ENCODE data around the gene FIBCD1.
"Not testable (repeated sequence)": the region's sequence is repeated elsewhere in the genome, so short reads cannot be mapped to it uniquely, and the experiment has no call there.

The FIBCD1 gene

DNA sequence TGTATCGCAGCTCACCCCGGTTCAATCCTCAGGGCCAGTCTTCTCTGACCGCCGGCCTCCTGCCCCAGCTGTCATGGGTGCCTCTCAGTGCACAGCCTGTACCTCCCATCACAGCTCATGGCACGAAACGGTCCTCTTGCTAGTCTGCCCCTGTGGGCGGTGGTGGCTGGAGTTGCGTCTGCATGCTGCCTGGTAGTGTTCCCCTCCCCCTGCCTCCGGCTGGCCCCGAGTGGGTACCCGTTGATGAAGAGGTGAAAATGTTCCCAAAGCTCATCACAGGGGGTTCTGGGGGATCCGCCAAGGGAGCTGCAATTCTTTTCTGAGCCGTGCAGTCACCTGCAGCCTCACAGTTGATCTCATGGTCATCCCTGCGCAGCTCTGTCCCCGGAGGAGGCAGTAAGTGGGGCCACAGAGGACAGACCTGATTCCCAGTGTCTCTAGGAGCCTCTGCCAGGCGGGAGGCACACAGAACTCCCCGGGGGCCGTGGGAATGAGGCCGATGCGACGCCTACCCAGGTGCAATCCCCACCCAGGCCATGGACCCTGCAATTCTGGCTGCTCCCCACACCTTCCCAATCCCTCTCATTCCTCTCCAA, 34.7 kb upstream of the FIBCD1 start:
- no peak for DNase-seq (ENCODE audit: low read depth in 2 of 2)

DNA sequence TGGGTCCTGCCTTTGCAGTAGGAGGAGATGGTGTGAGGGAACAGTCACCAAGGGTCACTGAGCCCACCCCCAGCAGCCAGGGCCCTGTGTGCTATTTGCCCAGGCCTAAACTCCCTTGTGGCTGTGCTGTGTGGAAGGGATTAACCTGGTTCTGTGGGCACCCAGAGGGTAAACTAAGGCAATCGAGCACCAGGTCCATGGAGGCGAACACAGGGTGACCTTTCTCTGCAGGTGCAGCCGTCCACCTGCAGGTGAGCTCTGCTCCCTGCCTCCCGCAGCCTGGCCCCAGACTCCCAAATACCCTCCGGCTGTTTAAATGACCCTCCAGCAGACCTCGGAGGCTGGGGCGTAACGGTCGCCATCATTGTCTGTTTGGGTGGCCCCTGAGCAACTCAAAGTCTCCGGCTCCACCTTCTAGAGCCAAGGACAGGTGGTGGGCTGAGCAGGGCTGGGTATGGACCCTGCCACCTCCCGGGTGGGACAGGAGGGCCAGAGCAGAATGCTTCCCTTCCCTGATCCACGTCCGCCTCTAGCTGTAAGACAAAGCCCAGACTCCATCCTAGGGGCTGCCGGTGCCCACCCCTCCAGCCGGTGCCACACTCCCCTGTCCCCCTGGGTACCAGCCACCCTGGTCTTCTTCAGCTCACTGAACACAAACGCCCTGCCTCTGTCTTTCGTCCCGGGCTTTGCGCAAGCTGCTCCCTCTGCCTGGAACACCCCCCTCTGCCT, 34.1 kb upstream of the FIBCD1 start:
- DNase-seq (ENCODE audit: low read depth in 2 of 2): no peak

DNA sequence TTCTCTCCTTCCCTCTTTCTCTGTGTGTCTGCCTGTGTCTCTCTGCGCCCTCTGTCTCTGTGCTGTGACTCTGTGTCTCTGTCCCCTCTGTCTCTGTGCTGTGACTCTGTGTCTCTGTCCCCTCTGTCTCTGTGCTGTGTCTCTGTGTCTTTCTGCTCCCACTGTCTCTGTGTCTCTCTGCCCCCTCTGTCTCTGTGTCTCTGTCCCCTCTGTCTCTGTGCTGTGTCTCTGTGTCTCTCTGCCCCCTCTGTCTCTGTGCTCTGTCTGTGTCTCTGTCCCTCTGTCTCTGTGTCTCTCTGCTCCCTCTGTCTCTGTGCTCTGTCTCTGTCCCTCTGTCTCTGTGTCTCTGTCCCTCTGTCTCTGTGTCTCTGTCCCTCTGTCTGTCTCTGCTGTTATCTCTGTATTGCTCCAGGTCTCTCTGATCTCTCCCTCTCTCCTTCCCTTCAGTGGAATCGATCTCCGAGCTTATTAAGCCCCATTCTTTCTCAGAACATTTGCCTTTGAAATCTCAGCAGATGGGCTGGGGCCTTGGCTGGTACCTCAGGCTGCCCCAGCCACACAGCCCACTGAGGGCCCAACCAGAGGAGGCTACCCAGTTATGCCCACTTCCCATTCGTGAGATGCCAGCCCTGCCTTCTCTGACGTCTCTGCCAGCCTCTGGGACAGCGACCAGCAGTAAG, 33.4 kb upstream of the FIBCD1 start:
- no peak for DNase-seq (ENCODE audit: low read depth in 2 of 2)

DNA sequence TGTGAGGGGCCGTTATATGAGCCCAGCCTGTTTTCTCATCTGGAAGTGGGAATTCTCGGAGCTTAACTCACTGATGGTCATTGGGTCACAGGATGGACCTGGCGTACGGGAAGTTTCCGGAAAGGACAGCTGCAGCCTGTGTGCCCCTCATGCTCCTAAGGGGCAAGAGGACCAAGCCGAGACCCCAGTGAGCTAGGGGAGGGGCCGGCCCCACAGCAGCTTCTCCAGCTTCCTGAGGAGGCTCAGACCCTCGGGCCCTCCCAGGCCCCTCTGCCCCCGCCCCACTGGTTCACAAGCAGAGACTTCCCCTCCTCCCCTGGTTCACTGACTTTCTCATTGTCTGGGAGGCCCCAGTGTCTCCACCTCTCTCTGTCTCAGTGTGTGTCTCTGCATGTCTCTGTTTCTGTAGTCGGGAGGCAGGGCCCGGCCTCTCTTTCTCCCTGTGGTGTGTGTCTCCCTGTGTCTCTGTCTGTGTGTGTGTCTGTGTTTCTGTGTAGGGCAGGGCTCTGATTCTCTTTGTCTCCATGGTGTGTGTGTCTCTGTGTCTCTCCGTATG, 32.3 kb upstream of the FIBCD1 start:
- DNase-seq (ENCODE audit: low read depth in 2 of 2): no peak

DNA sequence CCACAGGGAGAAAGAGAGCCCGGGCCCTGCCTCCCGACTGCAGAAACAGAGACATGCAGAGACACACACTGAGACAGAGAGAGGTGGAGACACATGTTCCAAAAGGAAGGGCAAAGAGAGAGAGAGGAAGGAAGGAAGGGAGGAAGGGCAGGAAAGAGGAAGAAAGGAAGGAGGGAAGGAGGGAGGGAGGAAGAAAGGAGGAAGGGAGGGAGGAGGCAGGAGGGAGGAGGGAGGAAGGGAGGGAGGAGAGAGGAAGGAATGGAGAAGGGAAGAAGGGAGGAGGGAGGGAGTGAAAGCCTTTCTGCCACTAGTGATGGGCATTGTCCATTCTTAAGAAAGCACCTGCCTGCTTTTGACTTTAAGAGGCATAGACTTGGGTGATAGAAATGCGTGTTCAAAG, 31.8 kb upstream of the FIBCD1 start:
- DNase-seq (ENCODE audit: low read depth in 2 of 2): no peak

DNA sequence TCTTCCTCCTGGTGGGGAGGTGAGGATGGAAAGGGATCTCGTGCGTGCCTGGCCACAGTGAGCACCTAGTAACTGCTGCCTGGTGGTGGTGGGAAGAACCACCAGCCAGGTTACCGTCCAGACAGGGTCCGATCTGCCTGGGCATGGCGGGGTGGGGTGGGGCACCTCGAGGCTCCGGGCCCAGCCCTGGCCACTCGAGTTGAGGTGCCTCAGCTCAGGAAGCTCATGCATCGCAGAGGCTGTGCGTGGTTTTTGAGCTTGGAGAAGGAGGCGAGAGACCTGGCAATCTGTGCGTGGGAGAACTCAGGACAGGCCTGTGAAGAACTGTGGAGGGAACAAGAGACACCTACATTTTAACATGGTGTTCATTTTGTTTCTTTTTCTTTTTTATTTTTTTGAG, 31.0 kb upstream of the FIBCD1 start:
- no peak for DNase-seq (ENCODE audit: low read depth in 2 of 2)

DNA sequence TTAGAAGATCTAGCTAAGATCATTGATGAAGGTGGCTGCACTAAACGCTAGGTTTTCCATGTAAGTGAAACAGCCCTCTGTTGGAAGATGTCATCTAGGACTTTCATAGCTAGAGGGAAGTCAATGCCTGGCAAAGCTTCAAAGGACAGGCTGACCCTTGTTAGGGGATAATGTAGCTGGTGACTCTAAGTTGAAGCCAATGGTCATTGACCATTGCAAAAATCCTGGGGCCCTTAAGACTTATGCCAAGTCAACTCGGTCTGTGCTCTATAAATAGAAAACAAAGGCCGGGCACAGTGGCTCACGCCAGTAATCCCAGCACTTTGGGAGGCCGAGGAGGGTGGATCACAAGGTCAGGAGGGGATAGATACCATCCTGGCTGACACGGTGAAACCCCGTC, 26.6 kb upstream of the FIBCD1 start:
- no peak for DNase-seq (ENCODE audit: low read depth in 2 of 2)

DNA sequence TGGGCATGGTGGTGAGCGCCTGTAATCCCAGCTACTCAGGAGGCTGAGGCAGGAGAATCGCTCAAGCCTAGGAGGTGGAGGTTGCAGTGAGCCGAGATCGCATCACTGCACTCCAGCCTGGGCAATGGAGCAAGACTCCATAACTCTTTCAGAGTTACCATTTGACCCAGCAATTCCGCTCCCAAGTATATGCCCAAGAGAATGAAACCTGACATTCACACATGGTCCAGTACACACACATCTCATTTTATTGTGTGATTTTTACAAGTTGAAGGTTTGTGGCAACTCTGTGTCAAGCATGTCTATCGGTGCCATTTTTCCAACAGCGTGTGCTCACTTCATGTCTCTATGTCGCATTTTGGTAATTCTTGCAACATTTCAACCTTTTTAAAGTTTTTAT, 24.9 kb upstream of the FIBCD1 start:
- DNase-seq (ENCODE audit: low read depth in 2 of 2): no peak

DNA sequence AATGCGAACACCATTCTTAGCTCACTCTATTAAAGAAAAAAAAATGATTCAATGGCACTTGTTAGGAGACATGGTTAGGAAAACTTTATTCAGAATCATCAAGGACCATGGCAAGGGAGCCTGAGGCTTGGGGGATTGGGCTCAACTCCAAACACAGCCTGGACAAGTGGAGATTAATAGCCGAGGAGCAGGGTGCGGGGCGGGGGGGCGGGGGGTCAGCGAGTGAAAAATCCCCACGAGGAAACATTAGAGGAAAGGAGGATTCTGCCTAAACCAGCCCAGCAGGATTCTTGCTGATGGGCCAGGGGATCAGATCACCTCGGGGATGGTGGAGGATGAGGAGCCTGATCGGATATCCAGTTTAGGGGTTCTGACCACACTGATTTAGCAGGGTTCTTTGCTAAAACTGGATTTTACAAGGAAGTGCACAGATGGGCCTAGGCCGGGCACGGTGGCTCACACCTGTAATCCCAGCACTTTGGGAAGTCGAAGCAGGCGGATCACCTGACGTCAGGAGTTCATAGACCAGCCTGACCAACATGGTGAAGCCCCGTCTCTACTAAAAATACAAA, 24.4 kb upstream of the FIBCD1 start:
- no peak for DNase-seq (ENCODE audit: low read depth in 2 of 2)

DNA sequence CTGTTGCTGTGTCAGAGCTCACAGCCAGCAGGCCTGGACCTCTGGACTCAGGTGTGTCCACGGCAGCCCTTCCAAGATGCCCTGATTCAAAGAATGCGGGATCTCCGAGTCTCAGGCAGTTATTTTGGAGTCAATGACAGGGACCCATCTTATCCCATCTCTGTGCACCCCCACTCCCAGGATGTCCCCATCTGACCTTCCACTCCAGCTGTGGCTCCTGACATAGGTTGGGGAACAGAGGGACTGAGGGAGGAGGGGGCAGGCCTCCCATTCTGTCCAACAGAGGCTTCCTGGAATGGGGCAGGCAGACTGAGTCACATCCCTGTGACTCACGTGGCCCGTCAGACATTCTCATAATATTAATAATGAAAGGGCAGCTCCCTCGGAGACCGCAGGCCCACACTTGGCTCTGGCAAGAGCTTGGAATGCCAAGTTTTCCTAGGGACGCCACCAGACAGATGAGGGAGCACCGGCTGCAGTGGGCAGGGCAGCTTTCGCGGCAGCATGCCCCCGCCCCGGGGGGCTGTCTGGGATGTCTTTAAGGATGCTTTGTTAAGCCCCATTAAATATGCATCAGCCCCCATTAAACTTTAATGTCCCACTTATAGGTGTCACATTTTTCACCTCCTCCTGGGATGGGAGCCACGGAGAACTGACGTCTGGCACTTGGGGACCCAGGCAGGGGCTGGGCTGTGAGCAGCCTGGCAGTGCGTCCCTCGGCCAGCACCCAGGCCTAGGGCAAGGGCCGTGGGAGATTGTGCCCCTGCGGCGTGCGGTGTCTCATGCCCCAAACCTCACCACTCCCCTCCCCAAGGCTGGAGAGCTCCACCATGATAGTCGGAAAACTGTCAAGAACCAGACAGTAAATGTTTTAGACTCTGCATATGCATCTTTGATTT, 23.6 kb upstream of the FIBCD1 start:
- no peak for DNase-seq (ENCODE audit: low read depth in 2 of 2)

DNA sequence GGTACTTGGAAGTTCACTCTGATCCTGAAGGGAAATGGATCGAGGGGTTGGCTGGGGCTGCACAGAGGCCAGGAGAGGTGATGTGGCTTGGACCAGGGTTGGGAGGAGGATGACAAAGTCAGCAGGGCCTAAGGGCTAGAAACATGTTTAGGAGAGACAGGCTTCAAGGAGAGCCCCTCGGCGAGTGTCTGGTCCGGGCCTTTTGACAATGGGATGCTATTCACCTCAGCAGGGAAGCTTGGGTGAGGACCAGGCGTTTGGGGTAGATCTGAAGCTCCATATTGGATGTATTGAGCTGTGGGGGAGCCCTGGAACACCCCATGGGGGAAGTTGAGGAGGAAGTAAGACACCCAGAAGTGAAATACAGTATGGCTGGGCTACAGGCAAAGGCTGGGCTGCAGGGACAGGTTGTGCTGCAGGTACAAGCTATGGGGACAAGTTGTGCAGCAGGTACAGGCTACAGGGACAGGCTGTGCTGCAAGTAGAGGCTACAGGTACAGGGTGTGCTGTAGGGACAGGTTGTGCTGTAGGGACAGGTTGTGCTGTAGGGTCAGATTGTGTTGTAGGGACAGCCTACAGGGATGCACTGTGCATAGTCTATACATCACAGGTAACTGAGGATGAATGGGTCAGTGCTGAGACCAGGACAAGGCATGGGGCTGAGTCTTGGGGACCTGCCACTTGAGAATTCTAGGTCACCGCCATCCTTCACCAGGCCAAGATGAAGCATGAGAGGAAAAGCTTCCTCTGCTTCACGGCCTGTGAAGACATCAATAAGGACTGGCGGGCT, 22.7 kb upstream of the FIBCD1 start:
- DNase-seq (ENCODE audit: low read depth in 2 of 2): no peak

DNA sequence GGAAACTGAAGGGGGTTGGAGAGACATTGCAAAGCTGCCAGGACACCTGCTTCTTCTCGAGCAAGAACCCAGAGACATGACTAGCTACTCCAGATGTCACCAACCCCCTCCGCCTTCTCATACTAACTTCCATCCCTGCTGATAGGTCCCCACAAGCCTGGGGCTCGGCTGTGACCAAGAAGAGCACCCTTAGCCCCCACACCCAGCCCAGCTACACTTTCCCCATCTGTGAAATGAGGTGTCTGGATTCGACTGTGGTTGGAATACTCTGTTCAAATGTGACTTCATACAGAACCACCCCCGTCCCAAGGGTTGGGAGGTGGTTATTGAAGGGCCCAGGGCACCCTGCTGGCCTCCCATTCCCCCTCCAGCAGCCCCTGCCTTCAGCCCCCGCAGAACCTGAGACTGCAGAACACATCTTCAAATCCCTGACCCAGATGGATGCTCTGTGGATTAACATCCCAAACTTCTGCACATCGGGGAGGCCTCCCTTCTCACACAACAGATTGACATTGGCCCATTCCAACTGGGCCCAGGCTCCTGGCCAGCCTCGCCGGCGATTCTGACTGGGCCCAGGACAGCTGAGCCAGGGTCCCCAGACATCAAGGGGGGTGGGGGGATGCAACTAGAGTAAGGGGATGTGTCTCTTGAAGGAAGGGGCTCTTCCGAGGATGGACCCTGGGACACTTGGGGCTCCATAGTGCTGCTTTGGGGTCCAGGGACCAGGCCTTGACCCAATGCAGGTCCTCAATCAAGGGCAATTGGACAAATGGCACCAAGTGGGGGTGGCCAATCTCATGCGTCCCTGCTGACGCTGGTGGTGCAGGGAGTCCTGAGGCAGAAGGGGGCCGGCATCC, 21.7 kb upstream of the FIBCD1 start:
- no peak for DNase-seq (ENCODE audit: low read depth in 2 of 2)

DNA sequence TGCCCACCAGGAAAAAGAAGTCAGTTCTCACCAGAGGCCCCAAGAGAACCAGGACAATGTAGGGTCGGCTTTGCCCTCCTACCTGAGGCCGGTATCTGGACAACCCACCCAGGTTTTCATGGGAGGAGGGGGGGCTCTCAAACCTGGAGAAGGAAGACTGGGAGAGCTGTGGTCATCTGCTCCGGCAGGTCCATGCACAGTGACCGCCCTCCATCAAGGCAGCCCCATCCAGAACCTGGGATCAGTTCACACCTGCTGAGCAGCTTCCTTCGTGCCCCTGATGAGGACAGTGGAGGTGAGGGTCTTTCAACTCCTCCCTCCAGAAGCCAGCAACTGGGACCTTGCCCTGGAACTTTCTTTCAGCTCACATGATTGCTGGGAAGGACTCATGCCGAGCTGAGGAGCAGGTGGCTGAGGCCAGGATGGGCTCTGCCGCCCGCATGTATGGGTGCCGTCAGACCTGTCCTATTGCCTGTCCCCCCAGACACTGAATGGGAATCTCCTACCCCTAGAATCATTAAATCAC, 20.8 kb upstream of the FIBCD1 start:
- no peak for DNase-seq (ENCODE audit: low read depth in 2 of 2)

DNA sequence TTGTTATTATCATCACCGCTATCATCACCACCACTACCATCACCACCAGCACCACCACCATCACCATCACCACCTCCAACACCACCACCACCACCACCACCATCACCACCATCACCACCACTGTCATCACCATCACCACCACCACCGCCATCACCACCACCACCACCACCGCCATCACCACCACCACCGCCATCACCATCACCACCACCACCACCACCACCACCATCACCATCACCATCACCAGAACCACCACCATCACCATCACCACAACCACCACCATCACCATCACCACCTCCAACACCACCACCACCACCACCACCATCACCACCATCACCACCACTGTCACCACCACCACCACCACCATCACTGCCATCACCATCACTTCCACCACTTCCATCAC, 19.5 kb upstream of the FIBCD1 start:
- not testable (repeated sequence) for DNase-seq (ENCODE audit: low read depth in 2 of 2)

DNA sequence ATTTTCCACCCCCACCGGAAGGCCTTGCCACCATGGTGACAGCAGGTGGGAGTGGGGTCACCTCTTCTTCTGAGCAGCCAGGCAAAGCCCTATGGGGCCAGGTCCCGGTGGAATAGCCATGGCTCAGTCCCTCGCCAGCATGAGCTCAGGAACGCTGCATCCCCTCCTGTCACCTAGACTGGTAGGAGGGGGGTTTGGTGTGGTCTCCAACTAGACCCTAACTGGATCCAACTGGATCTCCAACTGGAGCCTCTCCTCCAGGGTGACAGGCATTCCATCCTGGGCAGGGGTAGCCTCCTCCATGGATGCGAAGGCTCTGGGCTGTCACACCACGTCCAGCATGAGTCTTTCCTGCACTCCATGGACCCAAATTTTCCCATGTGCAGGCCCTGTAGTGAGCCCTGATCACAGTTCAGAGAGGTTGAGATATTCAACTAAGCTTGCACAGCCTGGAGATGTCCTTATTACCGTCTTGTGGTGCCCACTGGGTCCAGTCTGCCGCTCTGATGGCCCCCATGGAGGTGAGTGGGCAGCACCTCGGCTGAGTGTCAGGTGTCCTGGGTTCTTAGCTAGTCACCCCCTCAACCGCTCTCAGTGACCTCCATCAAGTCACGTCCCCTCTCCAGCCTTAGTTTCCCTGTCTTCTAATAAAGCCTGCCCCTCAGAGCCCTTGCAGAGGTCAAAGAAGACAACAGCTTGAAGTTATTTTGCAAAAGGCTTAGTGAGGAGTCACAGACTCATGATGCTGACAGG, 18.6 kb upstream of the FIBCD1 start:
- no peak for DNase-seq (ENCODE audit: low read depth in 2 of 2)

DNA sequence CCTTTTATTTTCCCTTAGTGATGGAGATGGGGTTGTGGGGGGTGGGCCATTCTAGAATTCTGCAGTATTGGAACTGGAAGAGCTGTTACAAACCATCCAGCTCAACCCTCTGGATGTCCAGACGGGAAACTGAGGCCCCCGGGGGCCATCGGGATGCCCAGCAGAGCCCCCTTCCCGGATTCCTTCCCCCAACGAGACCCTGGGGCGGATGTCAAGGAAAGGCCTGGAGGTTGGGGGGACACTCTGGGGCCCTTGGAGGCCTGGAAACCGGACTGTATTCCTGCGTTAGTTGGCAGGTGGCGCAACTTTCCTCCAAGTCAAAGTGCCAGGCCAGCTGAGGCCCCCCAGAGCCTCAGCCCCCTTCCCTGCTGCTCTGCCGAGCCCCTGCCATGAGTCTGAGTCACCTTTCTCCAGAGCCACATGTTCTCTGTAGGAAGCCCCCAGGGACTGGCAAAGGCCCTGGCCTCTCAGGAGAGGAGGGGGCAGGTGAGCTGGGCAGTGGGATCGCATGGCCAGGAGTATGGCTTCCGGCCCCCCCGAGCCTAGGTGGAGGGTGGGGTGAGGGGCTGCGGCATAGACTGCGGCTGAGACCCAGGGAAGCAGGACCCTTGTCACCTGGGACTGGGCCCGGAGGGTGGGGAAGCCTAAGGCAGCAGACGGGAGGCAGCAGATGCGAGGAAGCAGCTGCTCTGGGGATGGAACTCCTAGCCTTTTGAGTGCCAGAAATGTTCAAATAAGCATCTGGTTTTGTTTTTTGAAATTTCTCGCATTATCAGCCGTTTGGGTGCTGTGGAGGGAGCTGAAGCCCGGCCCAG, 17.8 kb upstream of the FIBCD1 start:
- DNase-seq (ENCODE audit: low read depth in 2 of 2): no peak

DNA sequence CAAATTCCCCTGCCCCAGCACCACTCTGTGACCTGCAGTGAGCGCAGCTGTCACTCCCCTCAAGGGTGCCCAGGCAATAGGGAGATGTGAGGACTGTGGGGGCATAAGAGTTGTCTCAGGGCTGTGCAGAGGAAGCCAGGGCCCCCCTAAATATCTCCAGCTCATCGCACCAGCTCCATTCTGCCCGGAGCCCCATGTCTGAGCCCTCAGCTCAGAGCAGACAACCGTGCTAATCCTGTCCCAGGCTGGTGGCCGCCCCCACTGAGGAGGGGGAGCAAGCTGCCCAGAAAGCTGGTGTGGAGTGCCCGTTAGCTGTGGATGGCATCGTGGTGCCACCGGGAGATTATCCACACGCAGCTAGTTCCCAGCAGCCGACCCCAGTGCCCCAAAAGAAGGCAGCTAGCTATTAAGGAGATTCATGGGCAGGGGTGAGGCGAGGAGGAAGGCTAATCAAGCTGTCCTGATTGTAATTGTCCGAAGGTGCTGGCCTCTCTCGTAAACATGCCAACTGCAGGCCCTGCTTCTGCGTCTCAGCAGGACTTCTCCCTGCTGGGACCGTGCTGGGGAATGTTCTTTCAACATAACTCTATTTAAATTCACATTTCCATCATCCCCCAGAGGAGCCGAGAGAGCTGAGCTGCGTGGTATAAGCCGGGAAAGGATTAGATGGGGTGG, 17.0 kb upstream of the FIBCD1 start:
- no peak for DNase-seq (ENCODE audit: low read depth in 2 of 2)

All from stimulated activated CD4-positive, alpha-beta T cell treated with anti-CD3 and anti-CD28 coated beads, Interleukin-15, amount 100 ng/mL, for 48 hours (primary cell).